GM08714 (cell line): ENCODE results near the gene NTSR1.

Source experiments
- H3K4me3 ChIP-seq: fragments of 200-500 bp; sonication (Bioruptor generic); 2 replicates; pipeline ENCODE4 v1.5.1; 2014; ENCODE audit warnings: mild to moderate bottlenecking, low read length, inconsistent platforms
- ZNF274 ChIP-seq: IDR thresholded peaks from 2 replicates; pipeline ENCODE4 v1.6.1; 2012; ENCODE audit warnings: mild to moderate bottlenecking, low read depth, low read length

The NTSR1 gene

GRCh38 chr20:62716941-62717310 is 8.3 kb downstream of the NTSR1 start:
- no peak for TF ChIP-seq ZNF274
- no peak overlapping the region for H3K4me3 ChIP-seq

GRCh38 chr20:62717933-62718332 is 9.3 kb downstream of the NTSR1 start:
- H3K4me3 ChIP-seq: no peak overlapping the region

GRCh38 chr20:62718546-62718945 is 9.9 kb downstream of the NTSR1 start:
- no peak overlapping the region for H3K4me3 ChIP-seq
- no peak for TF ChIP-seq ZNF274

More at GRCh38 chr20:62717933-62718332, 9.3 kb downstream of the NTSR1 start:
- TF ChIP-seq ZNF274: no peak

- no peak for TF ChIP-seq ZNF274
- no peak overlapping the region for H3K4me3 ChIP-seq
These were observed 10.8 kb downstream of the NTSR1 start for GRCh38 chr20:62719250-62719935.

- TF ChIP-seq ZNF274: no peak
- H3K4me3 ChIP-seq: no peak overlapping the region
These were observed 13.1 kb downstream of the NTSR1 start for GRCh38 chr20:62721511-62722370.

- no peak for TF ChIP-seq ZNF274
- no peak overlapping the region for H3K4me3 ChIP-seq
These were observed 14.0 kb downstream of the NTSR1 start for GRCh38 chr20:62722627-62723026.

- no peak overlapping the region for H3K4me3 ChIP-seq
- no peak for TF ChIP-seq ZNF274
These were observed 14.7 kb downstream of the NTSR1 start for GRCh38 chr20:62723351-62723750.

GRCh38 chr20:62723768-62724450 is 15.3 kb downstream of the NTSR1 start:
- no peak overlapping the region for H3K4me3 ChIP-seq

GRCh38 chr20:62724692-62725595 is 16.3 kb downstream of the NTSR1 start:
- H3K4me3 ChIP-seq: no peak overlapping the region
- TF ChIP-seq ZNF274: no peak

More at GRCh38 chr20:62723768-62724450, 15.3 kb downstream of the NTSR1 start:
- no peak for TF ChIP-seq ZNF274

GRCh38 chr20:62725596-62726268 is 17.1 kb downstream of the NTSR1 start:
- no peak for TF ChIP-seq ZNF274
- no peak overlapping the region for H3K4me3 ChIP-seq

GRCh38 chr20:62726276-62726675 is 17.6 kb downstream of the NTSR1 start:
- H3K4me3 ChIP-seq: no peak overlapping the region
- TF ChIP-seq ZNF274: no peak

- no peak overlapping the region for H3K4me3 ChIP-seq
- TF ChIP-seq ZNF274: no peak
These were observed 18.3 kb downstream of the NTSR1 start for GRCh38 chr20:62726716-62727583.
